HepG2 (cell line): ENCODE measurements around the gene HLCS. TPM values are rescaled to one million over a fixed set of nuclear protein-coding genes. Genes with fewer than 3 reads are reported as not detected.

Source experiments
- FOXK1 ChIP-seq: sonication (generic); formaldehyde crosslinking; IDR thresholded peaks from 2 replicates; pipeline ENCODE4 v1.4.0; 2020; ENCODE audit warnings: low read depth, missing genetic modification reagents, borderline replicate concordance
- HOXA7 ChIP-seq: sonication (generic); formaldehyde crosslinking; IDR thresholded peaks from 2 replicates; pipeline ENCODE4 v1.8.1; 2022; ENCODE audit warnings: mild to moderate bottlenecking, missing genetic modification reagents, moderate library complexity
- KAT7 ChIP-seq: IDR thresholded peaks from 2 replicates; pipeline ENCODE4 v1.6.1; 2018; ENCODE audit warnings: borderline replicate concordance, missing compliant biosample characterization
- LCORL ChIP-seq, 2 experiments: fragments of 450-650 bp in 1 of 2; sonication (generic) in 1 of 2; formaldehyde crosslinking in 1 of 2; IDR thresholded peaks; 2 replicates each; pipeline versions ENCODE4 v1.5.0 to v1.6.1; 2017 to 2020; ENCODE audit warnings: antibody characterized with exemption in 1 of 2, missing genetic modification reagents in 1 of 2
- MAF1 ChIP-seq: sonication (generic); formaldehyde crosslinking; IDR thresholded peaks from 2 replicates; pipeline ENCODE4 v1.5.0; 2020; ENCODE audit warnings: missing genetic modification reagents, borderline replicate concordance
- NR1H2 ChIP-seq: sonication (generic); formaldehyde crosslinking; IDR thresholded peaks from 2 replicates; pipeline ENCODE4 v1.8.1; 2022; ENCODE audit warnings: low read depth, missing genetic modification reagents, borderline replicate concordance
- PLRG1 ChIP-seq: fragments of 450-650 bp; conservative IDR thresholded peaks from 2 replicates; pipeline ENCODE4 v1.6.1; 2016
- RARG ChIP-seq: sonication (generic); formaldehyde crosslinking; IDR thresholded peaks from 2 replicates; pipeline ENCODE4 v1.4.0; 2020; ENCODE audit warnings: low read depth, mild to moderate bottlenecking, missing genetic modification reagents
- RCOR2 ChIP-seq: IDR thresholded peaks from 2 replicates; pipeline ENCODE4 v1.6.1; 2016; ENCODE audit warnings: missing biosample characterization, missing genetic modification reagents
- REPIN1 ChIP-seq: sonication (generic); formaldehyde crosslinking; IDR thresholded peaks from 2 replicates; pipeline ENCODE4 v1.8.0; 2022; ENCODE audit warnings: missing genetic modification reagents, low read depth, mild to moderate bottlenecking, borderline replicate concordance
- SRF ChIP-seq: IDR thresholded peaks from 2 replicates; pipeline ENCODE4 v1.6.1; 2011; ENCODE audit warnings: mild to moderate bottlenecking, low read depth, low read length, moderate library complexity
- TBP ChIP-seq: sonication (generic); formaldehyde crosslinking; IDR thresholded peaks from 2 replicates; pipeline ENCODE4 v1.5.0; 2020; ENCODE audit warnings: missing genetic modification reagents
- ZBTB21 ChIP-seq: sonication (generic); formaldehyde crosslinking; IDR thresholded peaks from 2 replicates; pipeline ENCODE4 v1.4.0; 2020; ENCODE audit warnings: missing genetic modification reagents
- ZNF225 ChIP-seq: sonication (generic); formaldehyde crosslinking; IDR thresholded peaks from 2 replicates; pipeline ENCODE4 v1.4.0; 2020; ENCODE audit warnings: mild to moderate bottlenecking, missing genetic modification reagents
- ZNF251 ChIP-seq: sonication (generic); formaldehyde crosslinking; IDR thresholded peaks from 2 replicates; pipeline ENCODE4 v1.9.0; 2021; ENCODE audit warnings: mild to moderate bottlenecking, missing genetic modification reagents
- ZNF292 ChIP-seq: sonication (generic); formaldehyde crosslinking; IDR thresholded peaks from 2 replicates; pipeline ENCODE4 v1.8.1; 2022; ENCODE audit warnings: mild to moderate bottlenecking, low read depth, missing genetic modification reagents, borderline replicate concordance
- ZNF296 ChIP-seq: sonication (generic); formaldehyde crosslinking; conservative IDR thresholded peaks from 2 replicates; pipeline ENCODE4 v1.5.0; 2020; ENCODE audit warnings: mild to moderate bottlenecking, missing genetic modification reagents
- ZNF33A ChIP-seq: sonication (generic); formaldehyde crosslinking; IDR thresholded peaks from 2 replicates; pipeline ENCODE4 v1.5.1; 2020; ENCODE audit warnings: missing genetic modification reagents, mild to moderate bottlenecking, moderate library complexity, borderline replicate concordance
- ZNF446 ChIP-seq: sonication (generic); formaldehyde crosslinking; IDR thresholded peaks from 2 replicates; pipeline ENCODE4 v1.5.0; 2020; ENCODE audit warnings: mild to moderate bottlenecking, missing genetic modification reagents
- ZNF572 ChIP-seq: sonication (generic); formaldehyde crosslinking; IDR thresholded peaks from 2 replicates; pipeline ENCODE4 v1.5.1; 2020; ENCODE audit warnings: mild to moderate bottlenecking, missing genetic modification reagents
- ZNF713 ChIP-seq: sonication (generic); formaldehyde crosslinking; IDR thresholded peaks from 2 replicates; pipeline ENCODE4 v1.4.0; 2020; ENCODE audit warnings: mild to moderate bottlenecking, missing genetic modification reagents
- ZNF878 ChIP-seq: sonication (generic); formaldehyde crosslinking; IDR thresholded peaks from 2 replicates; pipeline ENCODE4 v1.8.1; 2023; ENCODE audit warnings: mild to moderate bottlenecking, missing genetic modification reagents, moderate library complexity
- polyA plus RNA-seq, 8 experiments: library from polyadenylated mRNA; depleted of rRNA in 3 of 8; stranded (reverse) in 7 of 8; unstranded in 1 of 8; fragments of >200 nt; fragmentation: Illumina TruSeq in 4 of 8; extraction: Trizol in 4 of 8; gene quantifications; 2 replicates each; pipeline versions ENCODE4 v1.2.1 to v1.2.3, GENCODE V29; 2011 to 2016; ENCODE audit warnings: low read depth in 4 of 8, missing spikeins in 1 of 8, mixed read lengths in 1 of 8; ENCODE audit not compliant: insufficient read depth in 1 of 8
- total RNA-seq, 5 experiments: library from RNA; depleted of rRNA; stranded (reverse); fragments of >200 nt; fragmentation: Illumina TruSeq; extraction: Trizol; gene quantifications; 2 replicates each; pipeline ENCODE4 v1.2.3, GENCODE V29; 2016; ENCODE audit warnings: low read depth in 1 of 5
- TF ChIP-seq, protein P1 (sequence below): sonication (generic); formaldehyde crosslinking; IDR thresholded peaks from 2 replicates; pipeline ENCODE4 v1.4.0; 2020; ENCODE audit warnings: missing genetic modification reagents
- TF ChIP-seq, protein P2 (sequence below): sonication (generic); formaldehyde crosslinking; IDR thresholded peaks from 2 replicates; pipeline ENCODE4 v1.4.0; 2020; ENCODE audit warnings: mild to moderate bottlenecking, missing genetic modification reagents
- TF ChIP-seq, protein P3 (sequence below): sonication (generic); formaldehyde crosslinking; IDR thresholded peaks from 2 replicates; pipeline ENCODE4 v1.8.0; 2022; ENCODE audit warnings: mild to moderate bottlenecking, missing genetic modification reagents, borderline replicate concordance

HLCS gene
- total and polyA plus RNA-seq, 2 of the 13 experiments (the other 11 are each of a cell fraction or from before 2014, with no cell fraction given): 7.9 to 12.3 TPM

DNA sequence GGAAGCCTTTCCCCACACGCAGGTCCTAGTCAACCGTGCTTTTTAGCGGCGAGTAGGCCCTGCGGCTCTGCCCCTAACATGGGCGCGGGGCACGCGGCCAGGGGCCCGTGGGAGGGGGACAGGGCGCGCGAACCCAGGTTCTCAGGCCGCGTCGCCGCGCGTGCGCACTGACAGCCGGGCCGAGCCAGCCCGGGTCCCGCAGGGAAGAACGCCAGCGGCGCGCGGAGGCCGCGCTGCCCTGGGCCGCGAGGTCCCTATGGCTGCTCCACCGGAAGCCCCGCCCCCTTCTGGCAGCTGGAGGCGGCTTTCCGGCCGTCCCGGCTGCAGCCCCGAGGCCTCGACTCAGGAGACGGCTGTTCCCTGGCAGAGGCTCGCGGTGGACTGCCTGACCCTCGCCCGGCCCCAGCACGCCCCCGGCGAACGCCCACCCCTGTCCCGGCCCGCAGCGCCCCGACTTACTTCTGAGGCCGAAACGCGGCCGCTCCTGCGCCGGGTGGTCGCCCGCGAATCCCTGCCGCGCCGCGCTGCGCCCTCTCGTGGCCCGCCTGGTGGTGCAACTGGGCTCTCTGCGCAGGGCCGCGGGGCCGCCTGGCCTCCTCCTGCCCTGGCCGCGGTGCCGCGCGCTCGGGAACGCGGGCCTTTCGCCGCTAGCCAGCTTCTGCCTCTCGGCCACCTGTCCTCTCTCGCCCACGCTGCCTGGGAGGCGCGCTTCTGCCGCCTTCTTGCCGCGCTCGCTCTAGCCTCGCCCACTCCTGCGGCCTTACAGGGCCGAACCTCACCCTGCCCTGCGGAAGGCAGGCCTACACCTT lies 23.4 kb upstream of the HLCS start (continued):
- TF ChIP-seq RCOR2 (CRISPR knock-in tag) (no peak; the same call in 1 of the 2 replicates), ZNF713 (CRISPR knock-in tag) (peak; percentile 91; the same call in 1 of the 2 replicates), ZBTB21 (CRISPR knock-in tag) (no peak), KAT7 (peak; percentile 65; the same call in 1 of the 2 replicates), PLRG1 (no peak), SRF (no peak), HOXA7 (CRISPR knock-in tag) (no peak), LCORL (IDR thresholded peaks at IDR 0.05) (no peak), LCORL (CRISPR knock-in tag; IDR thresholded peaks at IDR 0.05) (0 out of 2 replicates have a peak, but pooled peaks have one; percentile 18), ZNF296 (0 out of 2 replicates have a peak, but pooled peaks have one; percentile 30), REPIN1 (CRISPR knock-in tag) (peak; percentile 84), ZNF572 (CRISPR knock-in tag) (no peak), RARG (no peak), ZNF33A (CRISPR knock-in tag) (no peak), NR1H2 (peak; percentile 26), ZNF878 (peak; percentile 69; the same call in 1 of the 2 replicates), ZNF446 (CRISPR knock-in tag) (no peak), ZNF251 (CRISPR knock-in tag) (0 out of 2 replicates have a peak, but pooled peaks have one; percentile 37), ZNF225 (CRISPR knock-in tag) (0 out of 2 replicates have a peak, but pooled peaks have one; percentile 45), FOXK1 (CRISPR knock-in tag) (peak; percentile 6; the same call in 1 of the 2 replicates), MAF1 (CRISPR knock-in tag) (no peak), TBP (CRISPR knock-in tag) (no peak), ZNF292 (no peak)
- TF ChIP-seq, protein P1, sequence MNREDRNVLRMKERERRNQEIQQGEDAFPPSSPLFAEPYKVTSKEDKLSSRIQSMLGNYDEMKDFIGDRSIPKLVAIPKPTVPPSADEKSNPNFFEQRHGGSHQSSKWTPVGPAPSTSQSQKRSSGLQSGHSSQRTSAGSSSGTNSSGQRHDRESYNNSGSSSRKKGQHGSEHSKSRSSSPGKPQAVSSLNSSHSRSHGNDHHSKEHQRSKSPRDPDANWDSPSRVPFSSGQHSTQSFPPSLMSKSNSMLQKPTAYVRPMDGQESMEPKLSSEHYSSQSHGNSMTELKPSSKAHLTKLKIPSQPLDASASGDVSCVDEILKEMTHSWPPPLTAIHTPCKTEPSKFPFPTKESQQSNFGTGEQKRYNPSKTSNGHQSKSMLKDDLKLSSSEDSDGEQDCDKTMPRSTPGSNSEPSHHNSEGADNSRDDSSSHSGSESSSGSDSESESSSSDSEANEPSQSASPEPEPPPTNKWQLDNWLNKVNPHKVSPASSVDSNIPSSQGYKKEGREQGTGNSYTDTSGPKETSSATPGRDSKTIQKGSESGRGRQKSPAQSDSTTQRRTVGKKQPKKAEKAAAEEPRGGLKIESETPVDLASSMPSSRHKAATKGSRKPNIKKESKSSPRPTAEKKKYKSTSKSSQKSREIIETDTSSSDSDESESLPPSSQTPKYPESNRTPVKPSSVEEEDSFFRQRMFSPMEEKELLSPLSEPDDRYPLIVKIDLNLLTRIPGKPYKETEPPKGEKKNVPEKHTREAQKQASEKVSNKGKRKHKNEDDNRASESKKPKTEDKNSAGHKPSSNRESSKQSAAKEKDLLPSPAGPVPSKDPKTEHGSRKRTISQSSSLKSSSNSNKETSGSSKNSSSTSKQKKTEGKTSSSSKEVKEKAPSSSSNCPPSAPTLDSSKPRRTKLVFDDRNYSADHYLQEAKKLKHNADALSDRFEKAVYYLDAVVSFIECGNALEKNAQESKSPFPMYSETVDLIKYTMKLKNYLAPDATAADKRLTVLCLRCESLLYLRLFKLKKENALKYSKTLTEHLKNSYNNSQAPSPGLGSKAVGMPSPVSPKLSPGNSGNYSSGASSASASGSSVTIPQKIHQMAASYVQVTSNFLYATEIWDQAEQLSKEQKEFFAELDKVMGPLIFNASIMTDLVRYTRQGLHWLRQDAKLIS (CRISPR knock-in tag): no peak
- TF ChIP-seq, protein P2, sequence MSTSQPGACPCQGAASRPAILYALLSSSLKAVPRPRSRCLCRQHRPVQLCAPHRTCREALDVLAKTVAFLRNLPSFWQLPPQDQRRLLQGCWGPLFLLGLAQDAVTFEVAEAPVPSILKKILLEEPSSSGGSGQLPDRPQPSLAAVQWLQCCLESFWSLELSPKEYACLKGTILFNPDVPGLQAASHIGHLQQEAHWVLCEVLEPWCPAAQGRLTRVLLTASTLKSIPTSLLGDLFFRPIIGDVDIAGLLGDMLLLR (CRISPR knock-in tag): peak; percentile 90; the same call in 1 of the 2 replicates
- TF ChIP-seq, protein P3, sequence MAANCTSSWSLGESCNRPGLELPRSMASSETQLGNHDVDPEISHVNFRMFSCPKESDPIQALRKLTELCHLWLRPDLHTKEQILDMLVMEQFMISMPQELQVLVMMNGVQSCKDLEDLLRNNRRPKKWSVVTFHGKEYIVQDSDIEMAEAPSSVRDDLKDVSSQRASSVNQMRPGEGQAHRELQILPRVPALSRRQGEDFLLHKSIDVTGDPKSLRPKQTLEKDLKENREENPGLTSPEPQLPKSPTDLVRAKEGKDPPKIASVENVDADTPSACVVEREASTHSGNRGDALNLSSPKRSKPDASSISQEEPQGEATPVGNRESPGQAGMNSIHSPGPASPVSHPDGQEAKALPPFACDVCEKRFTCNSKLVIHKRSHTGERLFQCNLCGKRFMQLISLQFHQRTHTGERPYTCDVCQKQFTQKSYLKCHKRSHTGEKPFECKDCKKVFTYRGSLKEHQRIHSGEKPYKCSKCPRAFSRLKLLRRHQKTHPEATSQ (CRISPR knock-in tag): peak; percentile 80
